Spleen (tissue), 11 donors: Measurements from ENCODE around the gene SMARCA2. TPM values are rescaled to one million over a fixed set of nuclear protein-coding genes. Genes with fewer than 3 reads are reported as not detected.
A peak's percentile ranks its signal among the peaks of the same experiment; 100 is the strongest.

Experiments
- DNase-seq: peaks from one replicate; pipeline ENCODE4 v3.0.0-alpha.2; 2020
- H3K27ac ChIP-seq, 8 donors: fragments of 200-600 bp; sonication (generic) in 7 of 8; 1 replicate in 4 of 8; 2 replicates in 4 of 8; pipeline versions ENCODE4 v1.5.0 to v1.8.0; 2016 to 2021; ENCODE audit warnings: inconsistent platforms in 4 of 8, mild to moderate bottlenecking in 4 of 8, moderate library complexity in 1 of 8
- H3K27me3 ChIP-seq, 7 donors: fragments of 200-600 bp; sonication (generic) in 6 of 7; replicated peaks in 1 of 7; 1 replicate in 4 of 7; 2 replicates in 3 of 7; pipeline versions ENCODE4 v1.5.0 to v1.8.0; 2016 to 2021; ENCODE audit warnings: inconsistent platforms in 3 of 7, mild to moderate bottlenecking in 1 of 7
- H3K36me3 ChIP-seq, 6 donors: fragments of 200-600 bp; sonication (generic) in 5 of 6; 1 replicate in 4 of 6; 2 replicates in 2 of 6; pipeline versions ENCODE4 v1.5.0 to v1.8.0; 2016 to 2021; ENCODE audit warnings: inconsistent platforms in 2 of 6
- H3K4me1 ChIP-seq, 6 donors: fragments of 200-600 bp; sonication (generic) in 5 of 6; 1 replicate in 3 of 6; 2 replicates in 3 of 6; pipeline versions ENCODE4 v1.5.0 to v1.8.0; 2016 to 2021; ENCODE audit warnings: inconsistent platforms in 3 of 6
- H3K4me3 ChIP-seq, 8 donors: fragments of 200-600 bp; sonication (generic) in 7 of 8; 1 replicate in 4 of 8; 2 replicates in 4 of 8; pipeline versions ENCODE4 v1.5.0 to v1.8.0; 2016 to 2021; ENCODE audit warnings: inconsistent platforms in 4 of 8, mild to moderate bottlenecking in 4 of 8, moderate library complexity in 2 of 8
- H3K9me3 ChIP-seq, 8 donors: fragments of 200-600 bp; sonication (generic) in 7 of 8; 1 replicate in 4 of 8; 2 replicates in 4 of 8; pipeline versions ENCODE4 v1.5.0 to v1.8.0; 2016 to 2021; ENCODE audit warnings: inconsistent platforms in 4 of 8
- CTCF ChIP-seq, 11 experiments: fragments of 200-600 bp in 7 of 11; fragments of 450-650 bp in 4 of 11; sonication (generic) in 4 of 11; IDR thresholded peaks in 8 of 11; conservative IDR thresholded peaks in 3 of 11; 1 replicate in 7 of 11; 2 replicates in 4 of 11; pipeline versions ENCODE4 v1.4.0 to v1.8.0; 2016 to 2021; ENCODE audit warnings: antibody characterized with exemption in 11 of 11, inconsistent platforms in 4 of 11, mild to moderate bottlenecking in 1 of 11
- POLR2A ChIP-seq, 3 donors: fragments of 450-650 bp; IDR thresholded peaks; one replicate each; pipeline ENCODE4 v1.5.1; 2017; ENCODE audit warnings: antibody characterized with exemption in 3 of 3, mild to moderate bottlenecking in 1 of 3
- POLR2AphosphoS5 ChIP-seq, 3 donors: sonication (generic); formaldehyde crosslinking; IDR thresholded peaks; one replicate each; pipeline ENCODE4 v1.5.1; 2017; ENCODE audit warnings: antibody characterized with exemption in 3 of 3
- WGBS, 5 donors: extraction: QIAGEN DNeasy Blood & Tissue Kit in 3 of 5; methylation state at CpG; one replicate each; pipeline versions ENCODE4 v1.1.5 to v1.1.7; 2013 to 2018; 5-methylcytosine and 5-hydroxymethylcytosine counted together
- intact Hi-C: fragments of 100-400 bp; cut with DNase I; formaldehyde crosslinking; loops from one replicate; pipeline ENCODE4 v1.15.0; 2023; ENCODE audit warnings: low total_unique reads
- polyA plus RNA-seq, 3 donors: library from polyadenylated mRNA; stranded (reverse); fragments of 200-250 nt; gene quantifications; one replicate each; pipeline ENCODE4 v1.2.1, GENCODE V29; 2013
- total RNA-seq, 7 donors: library from RNA; depleted of rRNA in 3 of 7; stranded (reverse); fragments of >200 nt in 3 of 7; fragmentation: NEBNext Ultra II Directional in 4 of 7; extraction: Animal tissue kit (Norgen Biotek cat#: 25700) in 4 of 7; gene quantifications; one replicate each; pipeline versions ENCODE4 v1.1.0 to v1.2.1, GENCODE V29; 2016 to 2021
- donor health status: healthy with polysubstance abuse.
- donor health status: DM: no; HTN: no; CAD: no; lungs with moderate emphysema.
- donor health status: DM: no; HTN: no; CAD: no.
- donor health status: Bipolar disorder and iron deficiency.
- donor health status: healthy.
- donor health status: DM: no; HTN: no; CAD: no.
- donor health status: DM: yes; HTN: yes; CAD: no.

The SMARCA2 gene
- total and polyA plus RNA-seq, 10 donors = 41.9 to 252 (median 186) TPM

DNA sequence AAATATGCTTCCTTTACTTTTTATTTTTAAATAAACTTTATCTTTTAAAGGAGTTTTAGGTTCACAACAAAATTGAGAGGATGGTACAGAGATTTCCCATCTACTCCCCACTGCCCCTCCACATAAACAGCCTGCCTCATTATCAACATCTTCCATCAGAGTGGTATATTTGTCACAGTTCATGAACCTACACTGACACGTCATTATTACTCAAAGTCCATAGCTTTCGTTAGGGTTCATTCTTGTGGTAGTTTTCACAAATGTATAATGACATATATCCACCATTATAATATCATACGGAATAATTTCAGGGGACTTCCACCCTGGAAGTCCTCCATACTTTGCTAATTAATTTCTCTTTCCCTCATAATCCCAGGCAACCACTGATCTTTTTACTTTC is 204.9 kb downstream of the SMARCA2 start:
- H3K4me3 ChIP-seq = no peak overlapping the region
- intact Hi-C loops = no loop called here
- H3K27ac ChIP-seq = no peak overlapping the region
- TF ChIP-seq CTCF (IDR thresholded peaks at IDR 0.05 in 8 of 11, conservative IDR thresholded peaks at IDR 0.05 in 3 of 11) = no peak
- TF ChIP-seq POLR2AphosphoS5 (IDR thresholded peaks at IDR 0.05) = no peak
- TF ChIP-seq POLR2A (IDR thresholded peaks at IDR 0.05) = no peak
- H3K27me3 ChIP-seq = no peaks in the 10 kb centered on the region
- peaks cover 0 to 7% (median 0%) of the 10 kb centered on the region in 8 donors for H3K9me3 ChIP-seq
- 63 to 92% (median 92%) methylated on average over 3 of the region's 3 CpGs for WGBS, 5 donors
- DNase-seq = no peak
- no peaks in the 10 kb centered on the region for H3K36me3 ChIP-seq
- peaks cover 0 to under 1% (median 0%) of the 10 kb centered on the region in 6 donors for H3K4me1 ChIP-seq

- Histone ChIP-seq H3K4me1 (peaks cover 2 to 25% (median 19%) of the 10 kb centered on the region in 6 donors), H3K36me3 (no peaks in the 10 kb centered on the region), H3K9me3 (peaks cover 0 to 7% (median 0%) of the 10 kb centered on the region in 8 donors), H3K27ac (no peak overlapping the region), H3K4me3 (no peak overlapping the region), H3K27me3 (no peaks in the 10 kb centered on the region)
- TF ChIP-seq POLR2AphosphoS5 (IDR thresholded peaks at IDR 0.05) = no peak
- TF ChIP-seq CTCF (IDR thresholded peaks at IDR 0.05 in 8 of 11, conservative IDR thresholded peaks at IDR 0.05 in 3 of 11) = no peak
- no peak for TF ChIP-seq POLR2A (IDR thresholded peaks at IDR 0.05)
- no peak for DNase-seq
- intact Hi-C loops = no loop called here
- 70 to 95% (median 78%) methylated on average over 4 of the region's 4 CpGs for WGBS, 5 donors
These were observed 212.2 kb downstream of the SMARCA2 start for GRCh38 chr9:2227144-2227867.

DNA sequence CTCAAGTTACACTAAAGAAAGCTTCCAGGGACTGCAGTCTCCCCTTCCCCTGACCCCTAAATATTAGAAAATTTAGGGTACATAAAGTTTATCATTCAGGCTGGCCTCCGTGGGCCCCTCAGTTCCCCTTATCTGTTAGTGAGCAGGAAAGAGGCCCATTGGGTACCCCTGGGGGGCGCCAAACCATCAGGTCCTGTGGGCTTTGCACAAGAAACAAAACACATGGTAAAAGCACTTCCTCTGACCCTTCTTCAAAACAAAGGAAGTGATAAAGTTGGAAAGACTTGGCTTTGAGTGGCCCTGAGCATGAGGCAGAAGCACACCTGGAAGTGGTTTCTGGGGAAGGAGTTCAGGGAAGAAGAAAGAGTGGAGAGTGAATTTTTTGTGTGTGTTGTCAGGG is 213.0 kb downstream of the SMARCA2 start:
- DNase-seq = no peak

More for the DNA sequence above, 213.0 kb downstream of the SMARCA2 start:
- peaks cover 0 to under 1% (median 0%) of the 10 kb centered on the region in 8 donors for H3K9me3 ChIP-seq
- intact Hi-C loops = no loop called here
- no peak for TF ChIP-seq POLR2AphosphoS5 (IDR thresholded peaks at IDR 0.05)
- TF ChIP-seq CTCF (IDR thresholded peaks at IDR 0.05 in 8 of 11, conservative IDR thresholded peaks at IDR 0.05 in 3 of 11) = peak in 4 of 11 experiments; percentile 19 to 35 (median 24)
- no peak for TF ChIP-seq POLR2A (IDR thresholded peaks at IDR 0.05)
- no peak overlapping the region for H3K27ac ChIP-seq
- no peaks in the 10 kb centered on the region for H3K36me3 ChIP-seq
- H3K4me1 ChIP-seq = peaks cover 2 to 25% (median 19%) of the 10 kb centered on the region in 6 donors
- no peaks in the 10 kb centered on the region for H3K27me3 ChIP-seq
- 37 to 46% (median 41%) methylated on average over 2 of the region's 2 CpGs for WGBS, 5 donors
- no peak overlapping the region for H3K4me3 ChIP-seq
